Lung (tissue), 12 donors: ENCODE measurements around the gene DLG3. TPM values are rescaled to one million over a fixed set of nuclear protein-coding genes. Genes with fewer than 3 reads are reported as not detected.
A peak's percentile ranks its signal among the peaks of the same experiment; 100 is the strongest.

Experiments
- ATAC-seq: fragments of 200-7000 bp; cut with Tn5 transposase; one replicate; pipeline ENCODE4 v1.9.1; 2020; ENCODE audit warnings: moderate number of reproducible peaks; ENCODE audit not compliant: insufficient read depth, low FRiP score
- DNase-seq, 3 donors: peaks; one replicate each; pipeline ENCODE4 v3.0.0-alpha.2; 2013 to 2017
- H3K27ac ChIP-seq, 2 donors: one replicate each; pipeline ENCODE4 v1.5.1; 2013; ENCODE audit warnings: mild to moderate bottlenecking in 2 of 2, moderate library complexity in 2 of 2, control low read depth in 1 of 2, inconsistent platforms in 1 of 2, low read depth in 1 of 2, low read length in 1 of 2
- H3K27me3 ChIP-seq, 3 donors: one replicate each; pipeline ENCODE4 v1.5.1; 2013; ENCODE audit warnings: low read length in 2 of 3; ENCODE audit not compliant: control insufficient read depth in 3 of 3, insufficient read depth in 3 of 3
- H3K36me3 ChIP-seq, 4 donors: one replicate each; pipeline ENCODE4 v1.5.1; 2013; ENCODE audit warnings: low read length in 4 of 4, mild to moderate bottlenecking in 1 of 4, moderate library complexity in 1 of 4; ENCODE audit not compliant: control insufficient read depth in 4 of 4, insufficient read depth in 4 of 4
- H3K4me1 ChIP-seq, 5 donors: one replicate each; pipeline ENCODE4 v1.5.1; 2013; ENCODE audit warnings: low read length in 5 of 5, mild to moderate bottlenecking in 2 of 5, moderate library complexity in 1 of 5; ENCODE audit not compliant: control insufficient read depth in 5 of 5, insufficient read depth in 5 of 5
- H3K4me3 ChIP-seq: one replicate; pipeline ENCODE4 v1.5.1; 2013; ENCODE audit warnings: mild to moderate bottlenecking, control low read depth, moderate library complexity
- H3K9ac ChIP-seq, 2 donors: one replicate each; pipeline ENCODE4 v1.5.1; 2013; ENCODE audit warnings: low read length in 2 of 2, control low read depth in 1 of 2; ENCODE audit not compliant: insufficient read depth in 1 of 2
- H3K9me3 ChIP-seq, 4 donors: one replicate each; pipeline ENCODE4 v1.5.1; 2013; ENCODE audit warnings: low read length in 3 of 4, mild to moderate bottlenecking in 1 of 4, moderate library complexity in 1 of 4; ENCODE audit not compliant: control insufficient read depth in 4 of 4, insufficient read depth in 3 of 4
- CTCF ChIP-seq: IDR thresholded peaks from 2 replicates; pipeline ENCODE4 v1.5.1; 2012; ENCODE audit warnings: mild to moderate bottlenecking; ENCODE audit errors: control extremely low read depth, extremely low read depth
- WGBS, 2 donors: extraction: QIAGEN DNeasy Blood & Tissue Kit; methylation state at CpG; one replicate each; pipeline ENCODE4 v1.1.7; 2013; 5-methylcytosine and 5-hydroxymethylcytosine counted together
- polyA plus RNA-seq, 2 donors: library from polyadenylated mRNA; stranded (reverse); fragments of 200-250 nt; gene quantifications; one replicate each; pipeline ENCODE4 v1.2.1, GENCODE V29; 2013
- total RNA-seq, 2 donors: library from RNA; depleted of rRNA in 1 of 2; stranded (reverse); fragments of >200 nt in 1 of 2; gene quantifications; one replicate each; pipeline ENCODE4 v1.2.1, GENCODE V29; 2014 to 2021
- donor health status: control.
- donor health status: control.
- donor health status: Bipolar disorder and iron deficiency.
- donor health status: healthy.
- donor health status: DM: yes; HTN: yes; CAD: no.

The DLG3 gene
- total and polyA plus RNA-seq, 4 donors = 9.3 to 31.5 (median 18.6) TPM

- Histone ChIP-seq H3K36me3 (no peaks in the 10 kb centered on the region), H3K9ac (no peak overlapping the region), H3K27me3 (peaks cover 4 to 12% (median 9%) of the 10 kb centered on the region in 3 donors), H3K4me3 (no peak overlapping the region), H3K27ac (no peak overlapping the region), H3K4me1 (peaks cover 0 to 5% (median 0%) of the 10 kb centered on the region in 5 donors), H3K9me3 (peaks cover 0 to 4% (median 0%) of the 10 kb centered on the region in 4 donors)
- ATAC-seq = no peak
- no peak for DNase-seq
- TF ChIP-seq CTCF = no peak
- 89 to 100% methylated on average over 3 to 14 of the region's 14 CpGs for WGBS, 2 donors
These were observed 4.9 kb downstream of the DLG3 start for GRCh38 chrX:70449457-70449966.

GRCh38 chrX:70452143-70452733, 7.6 kb downstream of the DLG3 start:
- WGBS, 2 donors = 2 to 25% methylated on average over 14 to 39 of the region's 39 CpGs
- TF ChIP-seq CTCF = peak; percentile 16

GRCh38 chrX:70453024-70453618, 8.5 kb downstream of the DLG3 start:
- no peaks in the 10 kb centered on the region for H3K9me3 ChIP-seq
- H3K4me1 ChIP-seq = peaks cover 0 to 7% (median 0%) of the 10 kb centered on the region in 5 donors
- no peak for TF ChIP-seq CTCF
- H3K27ac ChIP-seq = no peak overlapping the region
- DNase-seq = no peak
- no peak for ATAC-seq
- H3K36me3 ChIP-seq = no peaks in the 10 kb centered on the region
- WGBS, 2 donors = 51 to 59% methylated on average over 5 of the region's 5 CpGs
- H3K4me3 ChIP-seq = no peak overlapping the region
- no peaks in the 10 kb centered on the region for H3K27me3 ChIP-seq
- H3K9ac ChIP-seq = peak overlapping the region in 1 of 2 donors; percentile 14

More at GRCh38 chrX:70452143-70452733, 7.6 kb downstream of the DLG3 start:
- H3K27me3 ChIP-seq = no peaks in the 10 kb centered on the region
- H3K4me1 ChIP-seq = peaks cover 0 to 7% (median 0%) of the 10 kb centered on the region in 5 donors
- peak overlapping the region; percentile 18 for H3K4me3 ChIP-seq
- no peaks in the 10 kb centered on the region for H3K9me3 ChIP-seq
- no peaks in the 10 kb centered on the region for H3K36me3 ChIP-seq
- peak overlapping the region; percentile 22 to 55 for H3K27ac ChIP-seq
- ATAC-seq (peak; percentile 36), DNase-seq (peak; percentile 70 to 74 (median 70))
- H3K9ac ChIP-seq = peak overlapping the region; percentile 14 to 55
